Mesothelial cell of epicardium (in vitro differentiated cells): ENCODE data around the gene TMA7B. TPM values are rescaled to one million over a fixed set of nuclear protein-coding genes. Genes with fewer than 3 reads are reported as not detected.

ENCODE experiments used
- DNase-seq, 2 experiments: peaks; one replicate each; pipeline ENCODE4 v3.0.0; 2021; ENCODE audit warnings: low spot score in 2 of 2; ENCODE audit not compliant: unreplicated experiment in 2 of 2
- H3K27ac Mint-ChIP-seq: 2 replicates; pipeline ENCODE4 v1.8.0; 2021; ENCODE audit warnings: mixed read lengths
- H3K27me3 Mint-ChIP-seq: 2 replicates; pipeline ENCODE4 v1.8.0; 2021; ENCODE audit warnings: low read depth, mixed read lengths
- H3K36me3 Mint-ChIP-seq: 2 replicates; pipeline ENCODE4 v1.8.0; 2021; ENCODE audit warnings: mixed read lengths
- H3K4me1 Mint-ChIP-seq: 2 replicates; pipeline ENCODE4 v1.8.0; 2021; ENCODE audit warnings: mixed read lengths
- H3K4me3 Mint-ChIP-seq: 2 replicates; pipeline ENCODE4 v1.8.0; 2021; ENCODE audit warnings: mild to moderate bottlenecking, moderate library complexity, mixed read lengths
- H3K9me3 Mint-ChIP-seq: 2 replicates; pipeline ENCODE4 v1.8.0; 2021; ENCODE audit warnings: mixed read lengths
- total RNA-seq: library from RNA; stranded (reverse); gene quantifications from 3 replicates; pipeline ENCODE4 v1.2.1, GENCODE V29; 2021
- TF ChIP-seq, protein P1 (sequence below): fragments of 200-600 bp; sonication (generic); IDR thresholded peaks from one replicate; pipeline ENCODE4 v1.5.0; 2021; ENCODE audit warnings: antibody characterized with exemption; ENCODE audit not compliant: unreplicated experiment

TMA7B gene
- total RNA-seq, 1 donor from 2014 or later, result not detected

DNA sequence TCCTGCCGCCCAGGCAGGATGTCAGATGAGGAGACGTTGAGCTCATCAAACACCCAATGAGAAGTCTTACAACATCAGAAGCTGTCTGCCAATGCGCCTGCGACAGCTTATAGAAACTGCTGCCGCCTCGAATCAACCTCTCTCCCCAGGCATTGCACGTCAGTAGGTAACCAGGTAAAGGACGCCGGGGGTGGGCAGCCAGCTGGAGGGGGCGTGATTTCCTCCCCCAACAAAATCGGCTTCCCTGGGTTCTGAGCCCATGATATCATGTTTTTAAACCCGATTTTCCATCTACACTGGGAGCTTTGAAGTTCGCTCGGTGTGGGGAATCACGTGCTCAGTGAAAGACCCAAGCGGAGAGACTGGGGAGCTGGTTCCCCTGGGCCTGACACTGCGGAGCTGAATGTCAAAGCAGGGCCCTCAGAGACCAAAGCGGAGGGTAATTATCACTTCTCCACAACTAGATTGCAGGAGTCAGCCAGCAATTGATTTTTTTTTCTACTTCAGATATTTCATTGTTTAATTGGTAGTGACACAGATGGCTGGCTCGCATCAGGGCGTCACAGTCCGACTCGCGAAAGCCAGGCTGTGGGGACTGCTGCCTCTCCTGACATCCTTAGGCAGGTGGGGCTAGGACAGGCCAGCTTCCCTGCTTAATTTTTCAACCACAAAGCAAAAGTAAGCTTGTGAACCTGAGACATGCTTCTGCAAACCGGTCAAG lies 49.9 kb downstream of the TMA7B start:
- Mint-ChIP-seq H3K4me1 (peaks cover 28% of the 10 kb centered on the region), H3K36me3 (no peaks in the 10 kb centered on the region), H3K27me3 (peaks cover 3% of the 10 kb centered on the region), H3K4me3 (no peak overlapping the region), H3K27ac (no peak overlapping the region), H3K9me3 (no peaks in the 10 kb centered on the region)
- DNase-seq, result no peak
- TF ChIP-seq, protein P1, sequence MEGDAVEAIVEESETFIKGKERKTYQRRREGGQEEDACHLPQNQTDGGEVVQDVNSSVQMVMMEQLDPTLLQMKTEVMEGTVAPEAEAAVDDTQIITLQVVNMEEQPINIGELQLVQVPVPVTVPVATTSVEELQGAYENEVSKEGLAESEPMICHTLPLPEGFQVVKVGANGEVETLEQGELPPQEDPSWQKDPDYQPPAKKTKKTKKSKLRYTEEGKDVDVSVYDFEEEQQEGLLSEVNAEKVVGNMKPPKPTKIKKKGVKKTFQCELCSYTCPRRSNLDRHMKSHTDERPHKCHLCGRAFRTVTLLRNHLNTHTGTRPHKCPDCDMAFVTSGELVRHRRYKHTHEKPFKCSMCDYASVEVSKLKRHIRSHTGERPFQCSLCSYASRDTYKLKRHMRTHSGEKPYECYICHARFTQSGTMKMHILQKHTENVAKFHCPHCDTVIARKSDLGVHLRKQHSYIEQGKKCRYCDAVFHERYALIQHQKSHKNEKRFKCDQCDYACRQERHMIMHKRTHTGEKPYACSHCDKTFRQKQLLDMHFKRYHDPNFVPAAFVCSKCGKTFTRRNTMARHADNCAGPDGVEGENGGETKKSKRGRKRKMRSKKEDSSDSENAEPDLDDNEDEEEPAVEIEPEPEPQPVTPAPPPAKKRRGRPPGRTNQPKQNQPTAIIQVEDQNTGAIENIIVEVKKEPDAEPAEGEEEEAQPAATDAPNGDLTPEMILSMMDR, result no peak

- TF ChIP-seq, protein P1, result no peak
- Mint-ChIP-seq H3K27ac (no peak overlapping the region), H3K4me3 (no peak overlapping the region), H3K9me3 (no peaks in the 10 kb centered on the region), H3K4me1 (peaks cover 27% of the 10 kb centered on the region), H3K27me3 (peaks cover 3% of the 10 kb centered on the region), H3K36me3 (no peaks in the 10 kb centered on the region)
- no peak for DNase-seq
These were observed 50.5 kb downstream of the TMA7B start for GRCh38 chr22:40010746-40011145.

Other genes with a start within 250 kb of the TMA7B start
- not detected in 3 replicates for gene ENTHD1, start 66.6 kb upstream of the TMA7B start, total RNA-seq
- 0.11 TPM in 1 of 3 replicates, not detected in the others for gene GRAP2, start 59.3 kb upstream of the TMA7B start, total RNA-seq
- 6.5 to 8.0 TPM (median 7.2 TPM) in 3 replicates for gene FAM83F, start 34.6 kb downstream of the TMA7B start, total RNA-seq
- 71.5 to 80.1 TPM (median 75.7 TPM) in 3 replicates for gene TNRC6B, start 217.5 kb downstream of the TMA7B start, total RNA-seq